ENCODE results near the gene C2orf76. TPM values are rescaled to one million over a fixed set of nuclear protein-coding genes. Genes with fewer than 3 reads are reported as not detected.
"Not testable (repeated sequence)": the region's sequence is repeated elsewhere in the genome, so short reads cannot be mapped to it uniquely, and the experiment has no call there.

Gene C2orf76
- total RNA-seq, 1 donor from 2014 or later, result 7.5 TPM

- DNase-seq (ENCODE audit: low read depth), result no peak
Observed at GRCh38 chr2:119377294-119377992, 10.8 kb upstream of the C2orf76 start.

DNA sequence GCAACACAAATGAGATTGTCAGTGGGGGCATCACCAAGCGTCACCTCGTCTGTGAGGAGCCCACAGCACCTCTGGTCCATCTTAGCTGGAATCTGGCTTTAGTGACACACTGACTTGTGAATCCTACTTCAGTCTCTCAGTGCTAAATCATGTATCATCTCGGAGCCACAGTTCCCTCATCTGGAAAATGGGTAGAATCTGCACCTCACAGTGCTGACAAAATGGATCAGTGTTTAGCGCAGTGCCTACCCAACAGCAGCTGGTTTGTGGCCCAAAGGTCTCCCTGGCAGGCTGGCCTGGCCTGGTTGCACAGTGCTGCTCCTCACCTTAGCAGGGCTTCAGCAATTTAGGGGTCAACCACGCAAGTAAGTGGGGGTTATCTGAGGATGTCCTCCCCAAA, 10.2 kb upstream of the C2orf76 start:
- DNase-seq (ENCODE audit: low read depth), result no peak

GRCh38 chr2:119376406-119376805, 9.8 kb upstream of the C2orf76 start:
- DNase-seq (ENCODE audit: low read depth), result not testable (repeated sequence)

DNA sequence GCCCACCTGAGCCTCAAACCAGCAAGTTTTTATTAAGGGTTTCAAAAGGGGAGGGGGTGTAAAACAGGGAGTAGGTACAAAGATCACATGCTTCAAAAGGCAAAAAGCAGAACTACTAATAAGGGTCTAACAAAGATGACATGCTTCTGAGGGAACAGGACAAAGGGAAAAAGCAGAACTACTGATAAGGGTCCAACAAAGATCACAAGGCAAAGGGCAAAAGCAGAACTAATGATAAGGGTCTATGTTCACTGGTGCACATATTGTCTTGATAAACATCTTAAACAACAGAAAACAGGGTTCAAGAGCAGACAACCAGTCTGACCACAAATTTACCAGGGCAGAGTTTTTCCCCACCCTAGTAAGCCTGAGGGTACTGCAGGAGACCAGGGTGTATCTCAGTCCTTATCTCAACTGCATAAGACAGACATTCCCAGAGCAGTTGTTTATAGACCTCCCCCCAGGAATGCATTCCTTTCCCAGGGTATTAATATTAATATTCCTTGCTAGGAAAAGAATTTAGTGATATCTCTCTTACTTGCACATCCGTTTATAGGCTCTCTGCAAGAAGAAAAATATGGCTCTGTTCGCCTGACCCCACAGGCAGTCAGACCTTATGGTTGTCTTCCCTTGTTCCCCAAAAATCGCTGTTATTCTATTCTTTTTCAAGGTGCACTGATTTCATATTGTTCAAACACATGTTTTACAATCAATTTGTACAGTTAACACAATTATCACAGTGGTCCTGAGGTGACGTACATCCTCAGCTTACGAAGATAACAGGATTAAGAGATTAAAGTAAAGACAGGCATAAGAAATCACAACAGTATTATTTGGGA, 7.5 kb upstream of the C2orf76 start:
- DNase-seq (ENCODE audit: low read depth), result not testable (repeated sequence)

- no peak for DNase-seq (ENCODE audit: low read depth)
Observed at GRCh38 chr2:119372778-119373568, 6.3 kb upstream of the C2orf76 start.

- no peak for DNase-seq (ENCODE audit: low read depth)
Observed at GRCh38 chr2:119371111-119371510, 4.5 kb upstream of the C2orf76 start.

- DNase-seq (ENCODE audit: low read depth), result no peak
Observed at GRCh38 chr2:119369845-119370244, 3.2 kb upstream of the C2orf76 start.

- DNase-seq (ENCODE audit: low read depth), result no peak
Observed at GRCh38 chr2:119367472-119368099, 952 bp upstream of the C2orf76 start.

DNA sequence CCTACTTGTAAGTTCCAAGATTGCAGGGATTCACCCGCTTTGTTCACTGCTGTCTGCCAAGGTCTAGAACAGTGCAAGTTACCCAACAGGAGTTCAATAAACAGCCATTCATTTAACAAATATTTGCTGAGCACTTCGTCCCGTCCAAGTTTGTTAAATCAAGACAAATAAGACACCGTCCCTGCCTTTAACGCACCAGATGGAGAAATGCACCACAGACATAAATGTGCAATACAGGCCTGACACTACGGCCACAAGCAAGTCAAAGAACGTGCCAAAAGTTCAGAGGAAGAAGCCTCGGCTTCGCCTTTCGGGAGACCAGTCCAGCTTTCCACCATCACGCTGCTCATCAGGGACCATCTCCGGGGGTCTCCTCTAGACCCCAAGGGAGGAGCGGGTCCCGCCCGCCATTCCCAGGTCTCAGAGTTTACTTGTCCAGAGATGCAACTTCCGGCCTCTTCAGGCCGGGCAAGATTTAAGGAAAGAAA, 429 bp downstream of the C2orf76 start:
- peak; percentile 28 for DNase-seq (ENCODE audit: low read depth)

GRCh38 chr2:119365436-119365835, 1.2 kb downstream of the C2orf76 start:
- no peak for DNase-seq (ENCODE audit: low read depth)

DNA sequence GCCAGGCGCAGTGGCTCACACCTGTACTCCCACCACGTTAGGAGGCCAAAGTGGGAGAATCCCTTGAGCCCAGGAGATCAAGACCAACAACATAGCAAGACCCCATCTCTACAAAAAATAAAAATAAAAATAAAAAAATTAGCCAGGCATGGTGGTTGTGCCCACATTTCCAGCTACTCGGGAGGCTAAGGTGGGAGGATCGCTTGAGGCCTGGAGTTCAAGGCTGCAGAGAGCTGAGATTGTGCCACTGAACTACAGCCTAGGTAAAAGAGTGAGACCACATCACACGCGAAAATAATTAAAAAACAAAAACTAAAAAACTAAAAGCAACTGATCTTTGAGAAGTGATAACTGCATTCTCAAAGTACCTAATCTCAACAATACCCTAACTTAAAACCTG, 1.8 kb downstream of the C2orf76 start:
- DNase-seq (ENCODE audit: low read depth), result no peak

GRCh38 chr2:119360423-119360966, 6.1 kb downstream of the C2orf76 start:
- no peak for DNase-seq (ENCODE audit: low read depth)

DNA sequence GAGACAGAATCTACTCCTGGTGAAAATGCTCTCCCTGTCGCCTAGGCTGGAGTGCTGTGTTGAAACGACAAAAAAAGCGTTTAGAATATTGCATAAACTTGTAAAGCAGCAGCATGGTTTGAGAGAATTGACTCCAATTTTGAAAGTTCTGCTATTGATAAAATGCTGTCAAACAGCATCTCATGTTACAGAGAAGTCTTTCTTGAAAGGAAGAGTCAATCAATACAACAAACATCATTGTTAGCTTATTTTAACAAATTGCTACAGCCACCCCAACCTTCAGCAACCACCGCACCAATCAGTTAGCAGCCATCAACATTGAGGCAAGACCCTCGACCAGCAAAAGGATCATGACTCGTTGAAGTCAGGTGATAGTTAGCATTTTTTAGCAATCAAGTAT, 6.9 kb downstream of the C2orf76 start:
- DNase-seq (ENCODE audit: low read depth), result no peak

DNA sequence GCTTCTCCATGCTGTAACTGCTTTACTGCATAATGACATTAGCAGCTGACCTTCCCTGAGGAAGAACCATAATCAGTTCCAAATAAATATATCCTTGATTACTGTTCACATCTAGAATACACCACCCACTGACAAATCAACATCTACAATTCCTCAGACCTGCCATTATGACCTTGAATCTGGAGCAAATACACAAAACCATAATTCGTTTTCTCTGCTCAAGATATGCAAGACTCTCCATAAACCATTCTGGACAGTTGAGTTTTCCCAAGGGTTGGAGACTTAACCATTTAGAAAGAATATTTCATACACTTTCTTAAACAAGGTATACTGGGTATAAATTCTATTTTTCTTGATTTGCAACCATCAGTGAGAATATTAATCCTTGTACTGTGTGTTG, 11.8 kb downstream of the C2orf76 start:
- no peak for DNase-seq (ENCODE audit: low read depth)

GRCh38 chr2:119352357-119352756, 14.3 kb downstream of the C2orf76 start:
- peak; percentile 39 for DNase-seq (ENCODE audit: low read depth)

DNA sequence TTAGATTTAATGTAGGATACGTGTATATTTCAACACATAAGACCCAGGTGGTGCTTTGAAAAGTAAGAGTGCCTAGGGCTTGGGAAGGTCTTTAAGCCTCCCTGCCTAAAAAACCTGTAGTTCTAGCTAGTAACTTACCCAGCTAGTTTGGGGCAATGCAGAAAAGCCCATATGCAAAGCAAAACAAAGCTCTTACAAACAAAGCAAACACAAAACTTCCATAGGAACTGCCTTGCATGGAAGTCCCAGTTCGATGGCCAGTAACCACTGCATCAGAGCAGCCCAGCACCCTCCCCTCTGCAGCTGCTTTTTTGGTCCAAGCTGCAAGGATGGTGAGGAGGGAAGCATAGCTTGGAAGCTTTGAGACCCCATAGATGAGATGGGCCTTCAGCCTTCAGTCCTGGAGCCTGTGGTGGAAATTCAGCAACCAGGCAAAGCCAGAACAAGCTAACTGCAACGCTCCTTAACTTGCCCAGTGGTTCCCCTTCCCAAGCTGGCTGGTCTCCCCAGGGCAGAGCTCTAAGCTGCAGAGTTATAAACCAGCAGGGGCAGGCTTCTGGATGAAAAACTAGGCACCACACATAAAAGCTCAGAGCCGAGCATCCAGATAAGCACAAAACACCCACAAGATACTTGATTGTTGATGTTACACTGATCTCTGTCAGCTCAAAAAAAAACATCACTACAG, 16.2 kb downstream of the C2orf76 start:
- DNase-seq (ENCODE audit: low read depth), result no peak

- DNase-seq (ENCODE audit: low read depth), result no peak
Observed at GRCh38 chr2:119349289-119349688, 17.3 kb downstream of the C2orf76 start.

DNA sequence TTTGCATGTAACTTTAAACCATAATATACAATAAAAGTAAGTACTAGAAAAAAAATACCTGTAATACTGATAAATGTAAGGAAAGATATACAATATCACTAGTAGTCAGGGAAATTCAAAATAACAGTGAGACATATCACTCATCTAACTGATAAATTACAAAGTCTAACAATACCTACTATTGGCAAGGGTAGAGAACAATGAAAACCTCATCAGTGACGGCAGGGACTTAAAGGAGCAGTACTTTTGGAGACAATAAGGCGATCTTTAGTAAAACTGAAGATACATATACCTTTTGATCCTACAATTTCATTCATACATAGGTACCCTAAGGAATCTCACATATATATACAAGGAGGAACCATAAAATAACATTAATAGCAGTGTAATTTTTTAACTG, 24.9 kb downstream of the C2orf76 start:
- DNase-seq (ENCODE audit: low read depth), result no peak

GRCh38 chr2:119339562-119339923, 27.1 kb downstream of the C2orf76 start:
- DNase-seq (ENCODE audit: low read depth), result no peak

DNA sequence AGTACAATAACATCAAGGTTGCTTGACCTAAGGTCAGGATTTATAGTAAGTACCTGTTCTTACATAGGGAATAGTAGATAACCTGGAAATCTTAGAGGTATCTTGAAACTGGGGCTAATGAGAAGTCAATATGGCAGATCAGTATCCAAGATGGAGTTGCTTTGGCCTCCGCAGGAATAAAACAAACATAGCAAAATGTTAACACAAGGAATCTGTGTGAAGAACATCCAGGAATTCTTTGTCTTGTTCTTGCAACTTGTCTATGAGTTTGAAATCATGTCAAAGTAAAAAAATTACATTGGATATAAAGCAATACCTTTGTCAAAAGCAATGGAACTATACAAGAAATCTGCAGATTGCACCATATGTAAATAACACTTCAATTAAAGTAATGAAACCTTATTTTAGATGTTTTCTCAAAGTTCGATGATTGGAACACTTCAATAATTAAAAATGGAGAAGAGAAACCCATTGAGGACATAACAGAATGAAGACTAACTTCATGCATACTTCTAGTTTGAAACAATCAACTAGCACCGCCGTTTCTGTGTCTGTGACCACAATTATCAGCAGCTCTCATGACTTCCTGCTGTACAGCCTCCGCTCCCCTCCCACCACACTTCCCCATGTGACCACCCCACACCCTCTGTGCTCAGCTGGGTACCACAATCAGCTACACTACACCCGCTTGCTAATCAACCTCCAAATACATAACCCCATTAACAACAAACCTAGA, 27.6 kb downstream of the C2orf76 start:
- no peak for DNase-seq (ENCODE audit: low read depth)
